ENCODE measurements around the gene ELAVL3.
"Not testable (repeated sequence)": the region's sequence is repeated elsewhere in the genome, so short reads cannot be mapped to it uniquely, and the experiment has no call there.

The ELAVL3 gene

DNA sequence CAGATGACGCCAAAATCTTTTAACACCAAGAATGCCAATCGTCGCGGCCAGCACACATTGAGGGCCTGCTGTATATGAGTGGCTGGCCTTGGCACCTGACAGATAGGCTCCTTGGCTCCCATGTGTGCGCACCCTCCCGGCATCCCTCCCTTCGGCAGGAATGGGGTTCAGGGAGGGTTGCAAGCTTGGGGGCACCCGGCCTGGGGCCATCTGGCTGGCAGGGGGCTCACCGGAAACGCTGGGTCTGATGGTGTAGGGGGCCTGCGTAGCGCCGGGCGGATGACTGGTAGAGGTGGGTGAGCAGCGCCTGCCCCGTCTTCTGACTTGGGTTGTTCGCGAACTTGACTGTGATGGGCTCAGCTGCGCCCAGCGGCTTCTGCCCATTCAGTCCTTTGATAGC is 23.0 kb downstream of the ELAVL3 start:
- H3K9ac ChIP-seq (ENCODE audit: low read depth, low read length, poor library complexity, severe bottlenecking), result no peak overlapping the region
- H3K4me3 ChIP-seq (ENCODE audit: low read length, poor library complexity, severe bottlenecking), result no peak overlapping the region
- H3K9me3 ChIP-seq (ENCODE audit: insufficient read depth, low read depth, low read length), result no peaks in the 10 kb centered on the region
- no peaks in the 10 kb centered on the region for H4K20me1 ChIP-seq (ENCODE audit: insufficient read depth, low read length, poor library complexity, severe bottlenecking)
- H2AFZ ChIP-seq (ENCODE audit: low read length), result no peak overlapping the region
- no peaks in the 10 kb centered on the region for H3K79me2 ChIP-seq (ENCODE audit: insufficient read depth, low read length)
- no peaks in the 10 kb centered on the region for H3F3A ChIP-seq (ENCODE audit: low read depth)
- H3K9me2 ChIP-seq (replicated peaks; ENCODE audit: low read depth, low read length), result no peaks in the 10 kb centered on the region
- no peaks in the 10 kb centered on the region for H3K27me3 ChIP-seq (ENCODE audit: insufficient read depth, low read length, poor library complexity, severe bottlenecking)
- H3K4me2 ChIP-seq (ENCODE audit: low read depth, low read length, poor library complexity, severe bottlenecking), result no peak overlapping the region
- no peaks in the 10 kb centered on the region for H3K36me3 ChIP-seq (ENCODE audit: insufficient read depth, low read length)
- no peak for TF ChIP-seq EZH2phosphoT487 (IDR thresholded peaks at IDR 0.05; ENCODE audit: borderline replicate concordance)
- TF ChIP-seq, protein P1, sequence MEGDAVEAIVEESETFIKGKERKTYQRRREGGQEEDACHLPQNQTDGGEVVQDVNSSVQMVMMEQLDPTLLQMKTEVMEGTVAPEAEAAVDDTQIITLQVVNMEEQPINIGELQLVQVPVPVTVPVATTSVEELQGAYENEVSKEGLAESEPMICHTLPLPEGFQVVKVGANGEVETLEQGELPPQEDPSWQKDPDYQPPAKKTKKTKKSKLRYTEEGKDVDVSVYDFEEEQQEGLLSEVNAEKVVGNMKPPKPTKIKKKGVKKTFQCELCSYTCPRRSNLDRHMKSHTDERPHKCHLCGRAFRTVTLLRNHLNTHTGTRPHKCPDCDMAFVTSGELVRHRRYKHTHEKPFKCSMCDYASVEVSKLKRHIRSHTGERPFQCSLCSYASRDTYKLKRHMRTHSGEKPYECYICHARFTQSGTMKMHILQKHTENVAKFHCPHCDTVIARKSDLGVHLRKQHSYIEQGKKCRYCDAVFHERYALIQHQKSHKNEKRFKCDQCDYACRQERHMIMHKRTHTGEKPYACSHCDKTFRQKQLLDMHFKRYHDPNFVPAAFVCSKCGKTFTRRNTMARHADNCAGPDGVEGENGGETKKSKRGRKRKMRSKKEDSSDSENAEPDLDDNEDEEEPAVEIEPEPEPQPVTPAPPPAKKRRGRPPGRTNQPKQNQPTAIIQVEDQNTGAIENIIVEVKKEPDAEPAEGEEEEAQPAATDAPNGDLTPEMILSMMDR (conservative IDR thresholded peaks at IDR 0.05; ENCODE audit: low read length), result no peak
- no peaks in the 10 kb centered on the region for H3K4me1 ChIP-seq (ENCODE audit: insufficient read depth, low read length, poor library complexity, severe bottlenecking)

DNA sequence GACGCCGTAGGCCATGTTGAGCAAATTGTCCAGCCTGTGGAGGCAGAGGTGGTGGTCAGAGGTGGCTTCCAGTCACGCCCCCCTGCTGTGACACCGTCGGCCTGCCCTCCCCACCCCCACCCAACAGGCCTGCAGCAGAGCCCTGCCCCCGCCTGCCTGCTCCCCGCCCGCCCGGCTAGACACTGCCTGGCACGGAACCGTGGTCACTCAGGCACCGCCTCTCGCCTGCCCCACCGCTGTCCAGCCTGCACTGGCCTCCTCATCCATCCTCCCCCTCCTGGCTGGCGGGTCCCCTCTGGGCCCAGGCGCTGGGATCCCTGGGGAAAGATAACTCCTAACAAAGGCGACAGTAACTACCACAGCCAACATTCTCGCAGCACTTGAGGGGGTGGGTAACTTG is 23.7 kb downstream of the ELAVL3 start:
- no peak overlapping the region for H2AFZ ChIP-seq (ENCODE audit: low read length)
- H3F3A ChIP-seq (ENCODE audit: low read depth), result no peaks in the 10 kb centered on the region
- H3K4me1 ChIP-seq (ENCODE audit: insufficient read depth, low read length, poor library complexity, severe bottlenecking), result no peaks in the 10 kb centered on the region
- no peaks in the 10 kb centered on the region for H3K9me3 ChIP-seq (ENCODE audit: insufficient read depth, low read depth, low read length)
- H3K36me3 ChIP-seq (ENCODE audit: insufficient read depth, low read length), result no peaks in the 10 kb centered on the region
- H3K4me2 ChIP-seq (ENCODE audit: low read depth, low read length, poor library complexity, severe bottlenecking), result no peak overlapping the region
- H3K27me3 ChIP-seq (ENCODE audit: insufficient read depth, low read length, poor library complexity, severe bottlenecking), result no peaks in the 10 kb centered on the region
- H3K79me2 ChIP-seq (ENCODE audit: insufficient read depth, low read length), result no peaks in the 10 kb centered on the region
- no peaks in the 10 kb centered on the region for H3K9me2 ChIP-seq (replicated peaks; ENCODE audit: low read depth, low read length)
- no peaks in the 10 kb centered on the region for H4K20me1 ChIP-seq (ENCODE audit: insufficient read depth, low read length, poor library complexity, severe bottlenecking)
- no peak overlapping the region for H3K9ac ChIP-seq (ENCODE audit: low read depth, low read length, poor library complexity, severe bottlenecking)
- TF ChIP-seq, protein P1 (conservative IDR thresholded peaks at IDR 0.05; ENCODE audit: low read length), result no peak
- TF ChIP-seq EZH2phosphoT487 (IDR thresholded peaks at IDR 0.05; ENCODE audit: borderline replicate concordance), result no peak
- H3K4me3 ChIP-seq (ENCODE audit: low read length, poor library complexity, severe bottlenecking), result no peak overlapping the region

- Histone ChIP-seq H4K20me1 (ENCODE audit: insufficient read depth, low read length, poor library complexity, severe bottlenecking) (no peaks in the 10 kb centered on the region), H3K4me2 (ENCODE audit: low read depth, low read length, poor library complexity, severe bottlenecking) (no peak overlapping the region), H3K27me3 (ENCODE audit: insufficient read depth, low read length, poor library complexity, severe bottlenecking) (no peaks in the 10 kb centered on the region), H3K36me3 (ENCODE audit: insufficient read depth, low read length) (no peaks in the 10 kb centered on the region), H3K9me2 (replicated peaks; ENCODE audit: low read depth, low read length) (no peaks in the 10 kb centered on the region), H3K4me3 (ENCODE audit: low read length, poor library complexity, severe bottlenecking) (no peak overlapping the region), H3F3A (ENCODE audit: low read depth) (no peaks in the 10 kb centered on the region), H3K9ac (ENCODE audit: low read depth, low read length, poor library complexity, severe bottlenecking) (no peak overlapping the region), H3K9me3 (ENCODE audit: insufficient read depth, low read depth, low read length) (no peaks in the 10 kb centered on the region), H3K4me1 (ENCODE audit: insufficient read depth, low read length, poor library complexity, severe bottlenecking) (no peaks in the 10 kb centered on the region), H2AFZ (ENCODE audit: low read length) (no peak overlapping the region), H3K79me2 (ENCODE audit: insufficient read depth, low read length) (no peaks in the 10 kb centered on the region)
- no peak for TF ChIP-seq EZH2phosphoT487 (IDR thresholded peaks at IDR 0.05; ENCODE audit: borderline replicate concordance)
- TF ChIP-seq, protein P1 (conservative IDR thresholded peaks at IDR 0.05; ENCODE audit: low read length), result no peak
Measured at GRCh38 chr19:11456659-11457058, 24.2 kb downstream of the ELAVL3 start.

DNA sequence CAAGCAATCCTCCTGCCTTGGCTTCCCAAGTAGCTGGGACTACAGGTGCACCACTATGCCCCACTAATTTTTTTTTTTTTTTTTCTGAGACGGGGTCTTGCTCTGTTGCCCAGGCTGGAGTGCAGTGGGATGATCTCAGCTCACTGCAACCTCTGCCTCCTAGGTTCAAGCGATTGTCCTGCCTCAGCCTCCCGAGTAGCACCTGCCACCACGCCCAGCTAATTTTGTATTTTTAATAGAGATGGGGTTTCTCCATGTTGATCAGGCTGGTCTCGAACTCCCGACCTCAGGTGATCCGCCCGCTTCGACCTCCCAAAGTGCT is 25.7 kb downstream of the ELAVL3 start:
- H3K79me2 ChIP-seq (ENCODE audit: insufficient read depth, low read length); H3K27me3 ChIP-seq (ENCODE audit: insufficient read depth, low read length, poor library complexity, severe bottlenecking); H3K4me2 ChIP-seq (ENCODE audit: low read depth, low read length, poor library complexity, severe bottlenecking); H3K9me2 ChIP-seq (replicated peaks; ENCODE audit: low read depth, low read length); H3K4me3 ChIP-seq (ENCODE audit: low read length, poor library complexity, severe bottlenecking); H4K20me1 ChIP-seq (ENCODE audit: insufficient read depth, low read length, poor library complexity, severe bottlenecking); H3K9ac ChIP-seq (ENCODE audit: low read depth, low read length, poor library complexity, severe bottlenecking); H3K9me3 ChIP-seq (ENCODE audit: insufficient read depth, low read depth, low read length); H3K4me1 ChIP-seq (ENCODE audit: insufficient read depth, low read length, poor library complexity, severe bottlenecking); H3F3A ChIP-seq (ENCODE audit: low read depth); H3K36me3 ChIP-seq (ENCODE audit: insufficient read depth, low read length); H2AFZ ChIP-seq (ENCODE audit: low read length): not testable (repeated sequence)

Measured in Loucy (cell line).